HepG2 (cell line): ENCODE measurements around the gene AK8. TPM values are rescaled to one million over a fixed set of nuclear protein-coding genes. Genes with fewer than 3 reads are reported as not detected.

Source experiments
- ATAC-seq: fragments of 200-7000 bp; cut with Tn5 transposase; 3 replicates; pipeline ENCODE4 v1.9.1; 2020; ENCODE audit warnings: mild to moderate bottlenecking, moderate library complexity
- BruUV-seq: library from RNA; stranded (reverse); fragments of 400-500 nt; replicated peaks from 2 replicates; lab custom pipeline; 2021; lab: Mats Ljungman, UMichigan
- CTCF ChIA-PET: fragments of 300-600 bp; formaldehyde crosslinking; extraction: SDS; loops from one replicate; lab custom pipeline; 2021; ENCODE audit warnings: low total read pairs, inconsistent platforms, low intra/inter-chr PET ratio; lab: Yijun Ruan, JAX
- POLR2A ChIA-PET: fragments of 350-600 bp; sonication (Branson Sonifier 250); formaldehyde crosslinking; loops from one replicate; lab custom pipeline; 2020; ENCODE audit warnings: antibody characterized with exemption, inconsistent platforms; lab: Yijun Ruan, JAX
- DNase-seq: peaks from one replicate; pipeline ENCODE4 v3.0.0-alpha.2; 2015; ENCODE audit warnings: low spot score
- FAIRE-seq: peaks from 3 replicates; lab custom pipeline; 2011; peaks lifted over from hg19 to GRCh38; lab: Jason Lieb, UNC
- H2AFZ ChIP-seq: one replicate; pipeline ENCODE4 v1.6.1; 2011; ENCODE audit warnings: low read length, inconsistent platforms
- H3K27ac ChIP-seq: fragments of 300-600 bp; 3 replicates; pipeline ENCODE4 v1.8.0; 2011; ENCODE audit warnings: mixed run types, mild to moderate bottlenecking, mixed read lengths, low read length, inconsistent platforms; ENCODE audit not compliant: insufficient read depth; ENCODE audit errors: extremely low read length
- H3K27me3 ChIP-seq, 2 experiments: fragments of 200-600 bp in 1 of 2; 2 replicates in 1 of 2; 3 replicates in 1 of 2; pipeline versions ENCODE4 v1.6.0 to v1.8.0; 2011; ENCODE audit warnings: low read length in 2 of 2, mild to moderate bottlenecking in 2 of 2, moderate library complexity in 2 of 2, inconsistent platforms in 1 of 2; ENCODE audit not compliant: insufficient read depth in 2 of 2, control insufficient read depth in 1 of 2
- H3K36me3 ChIP-seq, 2 experiments: fragments of 200-600 bp in 1 of 2; replicated peaks in 1 of 2; 2 replicates in 1 of 2; 3 replicates in 1 of 2; pipeline versions ENCODE4 v1.5.1 to v1.8.0; 2011; ENCODE audit warnings: low read length in 2 of 2, inconsistent platforms in 1 of 2; ENCODE audit not compliant: insufficient read depth in 2 of 2, control insufficient read depth in 1 of 2
- H3K4me1 ChIP-seq: 2 replicates; pipeline ENCODE4 v1.5.1; 2012; ENCODE audit warnings: low read length, inconsistent platforms; ENCODE audit not compliant: insufficient read depth
- H3K4me2 ChIP-seq: 2 replicates; pipeline ENCODE4 v1.6.0; 2011; ENCODE audit warnings: low read depth, low read length, inconsistent platforms
- H3K4me3 ChIP-seq, 3 experiments: fragments of 200-600 bp in 1 of 3; sonication (generic), shearing (Covaris generic) in 1 of 3; replicated peaks in 1 of 3; 2 replicates each; pipeline ENCODE4 v1.5.1; 2011 to 2016; ENCODE audit warnings: low read length in 3 of 3, inconsistent platforms in 2 of 3, low read depth in 2 of 3, mild to moderate bottlenecking in 2 of 3, control low read depth in 1 of 3, mixed read lengths in 1 of 3; ENCODE audit not compliant: insufficient read depth in 1 of 3
- H3K79me2 ChIP-seq: one replicate; pipeline ENCODE4 v1.6.1; 2011; ENCODE audit warnings: low read length, inconsistent platforms; ENCODE audit not compliant: insufficient read depth
- H3K9ac ChIP-seq: 2 replicates; pipeline ENCODE4 v1.6.0; 2011; ENCODE audit warnings: mild to moderate bottlenecking, low read depth, low read length, inconsistent platforms; ENCODE audit not compliant: insufficient read depth
- H3K9me3 ChIP-seq: 2 replicates; pipeline ENCODE4 v1.5.1; 2012; ENCODE audit warnings: mild to moderate bottlenecking, low read length
- H4K20me1 ChIP-seq: 2 replicates; pipeline ENCODE4 v1.6.0; 2011; ENCODE audit warnings: inconsistent platforms, mild to moderate bottlenecking, low read length, moderate library complexity; ENCODE audit not compliant: insufficient read depth
- HMG20B ChIP-seq: conservative IDR thresholded peaks from 2 replicates; pipeline ENCODE4 v1.6.1; 2016; ENCODE audit warnings: missing genetic modification reagents, missing compliant biosample characterization
- NCOA1 ChIP-seq: sonication (generic); formaldehyde crosslinking; IDR thresholded peaks from 2 replicates; pipeline ENCODE4 v1.9.0; 2021; ENCODE audit warnings: missing genetic modification reagents
- ONECUT2 ChIP-seq: sonication (generic); formaldehyde crosslinking; IDR thresholded peaks from 2 replicates; pipeline ENCODE4 v1.4.0; 2020; ENCODE audit warnings: missing genetic modification reagents
- PHF21A ChIP-seq: sonication (generic); formaldehyde crosslinking; IDR thresholded peaks from 2 replicates; pipeline ENCODE4 v1.5.0; 2020; ENCODE audit warnings: mild to moderate bottlenecking, missing genetic modification reagents
- RFX1 ChIP-seq: fragments of 450-650 bp; IDR thresholded peaks from 2 replicates; pipeline ENCODE4 v1.6.1; 2017
- ZFX ChIP-seq: sonication (generic); formaldehyde crosslinking; IDR thresholded peaks from 2 replicates; pipeline ENCODE4 v1.4.0; 2020; ENCODE audit warnings: mild to moderate bottlenecking, low read depth, missing genetic modification reagents, moderate library complexity
- ZNF124 ChIP-seq: sonication (generic); formaldehyde crosslinking; IDR thresholded peaks from 2 replicates; pipeline ENCODE4 v1.4.0; 2020; ENCODE audit warnings: missing genetic modification reagents
- ZNF343 ChIP-seq: sonication (generic); formaldehyde crosslinking; IDR thresholded peaks from 2 replicates; pipeline ENCODE4 v1.4.0; 2020; ENCODE audit warnings: mild to moderate bottlenecking, missing genetic modification reagents
- ZNF737 ChIP-seq: sonication (generic); formaldehyde crosslinking; IDR thresholded peaks from 2 replicates; pipeline ENCODE4 v1.5.0; 2020; ENCODE audit warnings: missing genetic modification reagents, mild to moderate bottlenecking, borderline replicate concordance
- ZNF841 ChIP-seq: sonication (generic); formaldehyde crosslinking; IDR thresholded peaks from 2 replicates; pipeline ENCODE4 v1.8.1; 2023; ENCODE audit warnings: missing genetic modification reagents, borderline replicate concordance
- ZNF850 ChIP-seq: sonication (generic); formaldehyde crosslinking; conservative IDR thresholded peaks from 2 replicates; pipeline ENCODE4 v1.9.0; 2021; ENCODE audit warnings: mild to moderate bottlenecking, missing genetic modification reagents
- ZNF879 ChIP-seq: sonication (generic); formaldehyde crosslinking; IDR thresholded peaks from 2 replicates; pipeline ENCODE4 v1.8.1; 2023; ENCODE audit warnings: missing genetic modification reagents
- WGBS: methylation state at CpG from one replicate; pipeline ENCODE4 v1.1.6; 2017; ENCODE audit warnings: low lambda C conversion rate; 5-methylcytosine and 5-hydroxymethylcytosine counted together
- in situ Hi-C: cut with HindIII; loops from 2 replicates; pipeline ENCODE4 v1.10.0; 2017; ENCODE audit warnings: low pct_unique_long_range_greater_than_20kb; ENCODE audit not compliant: extremely low pct_ligation_motif_present
- intact Hi-C: fragments of 100-400 bp; cut with micrococcal nuclease; formaldehyde crosslinking; loops from one replicate; pipeline ENCODE4 v1.10.0; 2022; ENCODE audit not compliant: unreplicated experiment
- polyA plus RNA-seq, 8 experiments: library from polyadenylated mRNA; depleted of rRNA in 3 of 8; stranded (reverse) in 7 of 8; unstranded in 1 of 8; fragments of >200 nt; fragmentation: Illumina TruSeq in 4 of 8; extraction: Trizol in 4 of 8; gene quantifications; 2 replicates each; pipeline versions ENCODE4 v1.2.1 to v1.2.3, GENCODE V29; 2011 to 2016; ENCODE audit warnings: low read depth in 4 of 8, missing spikeins in 1 of 8, mixed read lengths in 1 of 8; ENCODE audit not compliant: insufficient read depth in 1 of 8
- total RNA-seq, 5 experiments: library from RNA; depleted of rRNA; stranded (reverse); fragments of >200 nt; fragmentation: Illumina TruSeq; extraction: Trizol; gene quantifications; 2 replicates each; pipeline ENCODE4 v1.2.3, GENCODE V29; 2016; ENCODE audit warnings: low read depth in 1 of 5
- TF ChIP-seq, protein P1 (sequence below): IDR thresholded peaks from 2 replicates; pipeline ENCODE4 v1.6.1; 2012; ENCODE audit warnings: low read length, improper control_type of control experiment
- TF ChIP-seq, protein P2 (sequence below): sonication (generic); formaldehyde crosslinking; IDR thresholded peaks from 2 replicates; pipeline ENCODE4 v1.5.0; 2020; ENCODE audit warnings: missing genetic modification reagents
- TF ChIP-seq, protein P3 (sequence below): sonication (generic); formaldehyde crosslinking; IDR thresholded peaks from one replicate; pipeline ENCODE4 v1.5.1; 2020; ENCODE audit warnings: mild to moderate bottlenecking, missing genetic modification reagents; ENCODE audit errors: not compliant biosample characterization

The AK8 gene
- total and polyA plus RNA-seq, 2 of the 13 experiments (the other 11 are each of a cell fraction or from before 2014, with no cell fraction given) = 0.11 TPM; not detected in 1

DNA sequence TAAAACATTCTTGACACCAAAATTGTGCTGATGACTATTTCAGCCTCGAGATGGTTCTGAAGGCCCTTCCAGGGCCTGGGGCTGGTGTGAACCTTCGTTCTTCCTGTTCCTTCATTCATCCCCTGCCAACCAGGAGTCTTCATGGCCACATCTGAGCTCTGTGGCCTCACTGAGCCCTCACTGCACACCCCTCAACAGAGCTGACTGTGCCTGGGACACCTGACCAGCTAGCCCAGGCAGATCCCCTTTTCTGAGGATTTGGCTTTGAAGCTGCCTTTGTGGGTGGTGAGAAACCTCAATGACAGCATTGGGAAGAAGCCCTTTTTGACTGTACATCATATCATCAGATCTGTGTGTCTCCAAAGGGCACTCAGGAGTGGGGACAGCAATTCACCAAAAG lies 13.8 kb downstream of the AK8 start:
- H3K27ac ChIP-seq = no peak overlapping the region
- no TSS peak for BruUV-seq
- no peak overlapping the region for H3K4me3 ChIP-seq
- DNase-seq (no peak), FAIRE-seq (no peak), ATAC-seq (no peak)
- CTCF ChIA-PET = no interaction called here
- H3K4me1 ChIP-seq = no peaks in the 10 kb centered on the region
- H3K4me2 ChIP-seq = no peak overlapping the region
- no peaks in the 10 kb centered on the region for H3K36me3 ChIP-seq
- H3K9ac ChIP-seq = no peak overlapping the region
- POLR2A ChIA-PET = no interaction called here
- intact Hi-C loops (no loop called here), in situ Hi-C loops (no loop called here)
- H3K9me3 ChIP-seq = no peaks in the 10 kb centered on the region
- WGBS = 0% methylated on average over 2 of the region's 2 CpGs
- no peaks in the 10 kb centered on the region for H4K20me1 ChIP-seq
- no peak overlapping the region for H2AFZ ChIP-seq
- no peaks in the 10 kb centered on the region for H3K79me2 ChIP-seq
- peaks cover 1 to 12% of the 10 kb centered on the region in 2 experiments; a peak in 3 of 5 replicates for H3K27me3 ChIP-seq
- TF ChIP-seq ZNF737 (CRISPR knock-in tag) (no peak), ZNF841 (CRISPR knock-in tag) (no peak), ZNF850 (no peak), ZNF124 (CRISPR knock-in tag) (no peak), PHF21A (CRISPR knock-in tag) (no peak), ONECUT2 (CRISPR knock-in tag) (no peak), HMG20B (CRISPR knock-in tag) (no peak), ZNF879 (CRISPR knock-in tag) (no peak), RFX1 (no peak), NCOA1 (CRISPR knock-in tag) (no peak), ZFX (CRISPR knock-in tag) (no peak), ZNF343 (CRISPR knock-in tag) (no peak)
- TF ChIP-seq, protein P1, sequence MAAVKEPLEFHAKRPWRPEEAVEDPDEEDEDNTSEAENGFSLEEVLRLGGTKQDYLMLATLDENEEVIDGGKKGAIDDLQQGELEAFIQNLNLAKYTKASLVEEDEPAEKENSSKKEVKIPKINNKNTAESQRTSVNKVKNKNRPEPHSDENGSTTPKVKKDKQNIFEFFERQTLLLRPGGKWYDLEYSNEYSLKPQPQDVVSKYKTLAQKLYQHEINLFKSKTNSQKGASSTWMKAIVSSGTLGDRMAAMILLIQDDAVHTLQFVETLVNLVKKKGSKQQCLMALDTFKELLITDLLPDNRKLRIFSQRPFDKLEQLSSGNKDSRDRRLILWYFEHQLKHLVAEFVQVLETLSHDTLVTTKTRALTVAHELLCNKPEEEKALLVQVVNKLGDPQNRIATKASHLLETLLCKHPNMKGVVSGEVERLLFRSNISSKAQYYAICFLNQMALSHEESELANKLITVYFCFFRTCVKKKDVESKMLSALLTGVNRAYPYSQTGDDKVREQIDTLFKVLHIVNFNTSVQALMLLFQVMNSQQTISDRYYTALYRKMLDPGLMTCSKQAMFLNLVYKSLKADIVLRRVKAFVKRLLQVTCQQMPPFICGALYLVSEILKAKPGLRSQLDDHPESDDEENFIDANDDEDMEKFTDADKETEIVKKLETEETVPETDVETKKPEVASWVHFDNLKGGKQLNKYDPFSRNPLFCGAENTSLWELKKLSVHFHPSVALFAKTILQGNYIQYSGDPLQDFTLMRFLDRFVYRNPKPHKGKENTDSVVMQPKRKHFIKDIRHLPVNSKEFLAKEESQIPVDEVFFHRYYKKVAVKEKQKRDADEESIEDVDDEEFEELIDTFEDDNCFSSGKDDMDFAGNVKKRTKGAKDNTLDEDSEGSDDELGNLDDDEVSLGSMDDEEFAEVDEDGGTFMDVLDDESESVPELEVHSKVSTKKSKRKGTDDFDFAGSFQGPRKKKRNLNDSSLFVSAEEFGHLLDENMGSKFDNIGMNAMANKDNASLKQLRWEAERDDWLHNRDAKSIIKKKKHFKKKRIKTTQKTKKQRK = no peak
- TF ChIP-seq, protein P2, sequence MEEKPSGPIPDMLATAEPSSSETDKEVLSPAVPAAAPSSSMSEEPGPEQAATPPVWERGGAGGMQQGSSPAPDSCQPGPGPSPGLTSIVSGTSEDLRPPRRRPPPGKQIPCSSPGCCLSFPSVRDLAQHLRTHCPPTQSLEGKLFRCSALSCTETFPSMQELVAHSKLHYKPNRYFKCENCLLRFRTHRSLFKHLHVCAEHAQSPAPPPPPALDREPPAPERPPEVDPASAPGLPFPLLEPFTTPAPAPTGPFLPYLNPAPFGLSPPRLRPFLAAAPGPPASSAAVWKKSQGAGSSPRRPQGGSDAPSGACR = no peak
- TF ChIP-seq, protein P3, sequence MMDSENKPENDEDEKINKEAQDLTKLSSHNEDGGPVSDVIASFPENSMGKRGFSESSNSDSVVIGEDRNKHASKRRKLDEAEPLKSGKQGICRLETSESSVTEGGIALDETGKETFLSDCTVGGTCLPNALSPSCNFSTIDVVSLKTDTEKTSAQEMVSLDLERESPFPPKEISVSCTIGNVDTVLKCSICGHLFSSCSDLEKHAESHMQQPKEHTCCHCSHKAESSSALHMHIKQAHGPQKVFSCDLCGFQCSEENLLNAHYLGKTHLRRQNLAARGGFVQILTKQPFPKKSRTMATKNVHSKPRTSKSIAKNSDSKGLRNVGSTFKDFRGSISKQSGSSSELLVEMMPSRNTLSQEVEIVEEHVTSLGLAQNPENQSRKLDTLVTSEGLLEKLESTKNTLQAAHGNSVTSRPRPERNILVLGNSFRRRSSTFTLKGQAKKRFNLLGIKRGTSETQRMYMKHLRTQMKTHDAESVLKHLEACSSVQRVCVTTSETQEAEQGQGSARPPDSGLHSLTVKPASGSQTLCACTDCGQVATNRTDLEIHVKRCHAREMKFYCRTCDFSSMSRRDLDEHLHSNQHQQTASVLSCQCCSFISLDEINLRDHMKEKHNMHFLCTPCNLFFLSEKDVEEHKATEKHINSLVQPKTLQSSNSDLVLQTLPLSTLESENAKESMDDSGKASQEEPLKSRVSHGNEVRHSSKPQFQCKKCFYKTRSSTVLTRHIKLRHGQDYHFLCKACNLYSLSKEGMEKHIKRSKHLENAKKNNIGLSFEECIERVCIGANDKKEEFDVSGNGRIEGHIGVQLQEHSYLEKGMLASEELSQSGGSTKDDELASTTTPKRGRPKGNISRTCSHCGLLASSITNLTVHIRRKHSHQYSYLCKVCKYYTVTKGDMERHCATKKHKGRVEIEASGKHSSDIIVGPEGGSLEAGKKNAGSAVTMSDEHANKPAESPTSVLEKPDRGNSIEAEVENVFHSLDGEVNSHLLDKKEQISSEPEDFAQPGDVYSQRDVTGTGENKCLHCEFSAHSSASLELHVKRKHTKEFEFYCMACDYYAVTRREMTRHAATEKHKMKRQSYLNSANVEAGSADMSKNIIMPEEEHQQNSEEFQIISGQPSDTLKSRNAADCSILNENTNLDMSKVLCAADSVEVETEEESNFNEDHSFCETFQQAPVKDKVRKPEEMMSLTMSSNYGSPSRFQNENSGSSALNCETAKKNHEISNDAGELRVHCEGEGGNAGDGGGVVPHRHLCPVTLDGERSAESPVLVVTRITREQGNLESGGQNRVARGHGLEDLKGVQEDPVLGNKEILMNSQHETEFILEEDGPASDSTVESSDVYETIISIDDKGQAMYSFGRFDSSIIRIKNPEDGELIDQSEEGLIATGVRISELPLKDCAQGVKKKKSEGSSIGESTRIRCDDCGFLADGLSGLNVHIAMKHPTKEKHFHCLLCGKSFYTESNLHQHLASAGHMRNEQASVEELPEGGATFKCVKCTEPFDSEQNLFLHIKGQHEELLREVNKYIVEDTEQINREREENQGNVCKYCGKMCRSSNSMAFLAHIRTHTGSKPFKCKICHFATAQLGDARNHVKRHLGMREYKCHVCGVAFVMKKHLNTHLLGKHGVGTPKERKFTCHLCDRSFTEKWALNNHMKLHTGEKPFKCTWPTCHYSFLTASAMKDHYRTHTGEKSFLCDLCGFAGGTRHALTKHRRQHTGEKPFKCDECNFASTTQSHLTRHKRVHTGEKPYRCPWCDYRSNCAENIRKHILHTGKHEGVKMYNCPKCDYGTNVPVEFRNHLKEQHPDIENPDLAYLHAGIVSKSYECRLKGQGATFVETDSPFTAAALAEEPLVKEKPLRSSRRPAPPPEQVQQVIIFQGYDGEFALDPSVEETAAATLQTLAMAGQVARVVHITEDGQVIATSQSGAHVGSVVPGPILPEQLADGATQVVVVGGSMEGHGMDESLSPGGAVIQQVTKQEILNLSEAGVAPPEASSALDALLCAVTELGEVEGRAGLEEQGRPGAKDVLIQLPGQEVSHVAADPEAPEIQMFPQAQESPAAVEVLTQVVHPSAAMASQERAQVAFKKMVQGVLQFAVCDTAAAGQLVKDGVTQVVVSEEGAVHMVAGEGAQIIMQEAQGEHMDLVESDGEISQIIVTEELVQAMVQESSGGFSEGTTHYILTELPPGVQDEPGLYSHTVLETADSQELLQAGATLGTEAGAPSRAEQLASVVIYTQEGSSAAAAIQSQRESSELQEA = no peak
